HG02870 (cell line): ENCODE measurements around the gene DNAJA2.
"Not testable (repeated sequence)": the region's sequence is repeated elsewhere in the genome, so short reads cannot be mapped to it uniquely, and the experiment has no call there.

Source experiments
- ATAC-seq: cut with Tn5 transposase; IDR thresholded peaks from one replicate; pipeline ENCODE4 v1.9.1; 2021; ENCODE audit warnings: mild to moderate bottlenecking, moderate library complexity; ENCODE audit not compliant: unreplicated experiment

The DNAJA2 gene

GRCh38 chr16:46973207-46973995 lies at the start of gene DNAJA2:
DNAJA2 (minus strand) TSS chr16:46973674; CDS start chr16:46973572, 102 bp downstream.
- ATAC-seq: peak; percentile 82

GRCh38 chr16:47019568-47019967 lies 46.1 kb upstream of the DNAJA2 start:
- no peak for ATAC-seq

GRCh38 chr16:47018223-47018891 lies 44.9 kb upstream of the DNAJA2 start:
- peak; percentile 99 for ATAC-seq

- no peak for ATAC-seq
These were observed 44.2 kb upstream of the DNAJA2 start for GRCh38 chr16:47017636-47018035.

- peak; percentile 35 for ATAC-seq
These were observed 43.2 kb upstream of the DNAJA2 start for GRCh38 chr16:47016700-47017133.

- ATAC-seq: no peak
These were observed 40.4 kb upstream of the DNAJA2 start for GRCh38 chr16:47013910-47014309.

GRCh38 chr16:47013172-47013571 lies 39.7 kb upstream of the DNAJA2 start:
- no peak for ATAC-seq

- ATAC-seq: not testable (repeated sequence)
These were observed 37.3 kb upstream of the DNAJA2 start for GRCh38 chr16:47010812-47011211.

GRCh38 chr16:47008612-47009011 lies 35.1 kb upstream of the DNAJA2 start:
- ATAC-seq: no peak

GRCh38 chr16:47008174-47008573 lies 34.7 kb upstream of the DNAJA2 start:
- ATAC-seq: no peak

GRCh38 chr16:47004652-47005051 lies 31.2 kb upstream of the DNAJA2 start:
- ATAC-seq: no peak

GRCh38 chr16:47000066-47000465 lies 26.6 kb upstream of the DNAJA2 start:
- ATAC-seq: not testable (repeated sequence)

- no peak for ATAC-seq
These were observed 24.4 kb upstream of the DNAJA2 start for GRCh38 chr16:46997844-46998243.

GRCh38 chr16:46996952-46997458 lies 23.5 kb upstream of the DNAJA2 start:
- no peak for ATAC-seq

- no peak for ATAC-seq
These were observed 22.9 kb upstream of the DNAJA2 start for GRCh38 chr16:46996391-46996790.

- ATAC-seq: no peak
These were observed 18.5 kb upstream of the DNAJA2 start for GRCh38 chr16:46991729-46992704.

- no peak for ATAC-seq
These were observed 13.4 kb upstream of the DNAJA2 start for GRCh38 chr16:46986896-46987295.

GRCh38 chr16:46986438-46986837 lies 13.0 kb upstream of the DNAJA2 start:
- ATAC-seq: no peak

GRCh38 chr16:46982335-46982734 lies 8.9 kb upstream of the DNAJA2 start:
- peak; percentile 54 for ATAC-seq

GRCh38 chr16:46980926-46981325 lies 7.5 kb upstream of the DNAJA2 start:
- ATAC-seq: no peak

GRCh38 chr16:46976550-46976949 lies 3.1 kb upstream of the DNAJA2 start:
- ATAC-seq: no peak
